ENCODE results near the gene NSG1.

DNA sequence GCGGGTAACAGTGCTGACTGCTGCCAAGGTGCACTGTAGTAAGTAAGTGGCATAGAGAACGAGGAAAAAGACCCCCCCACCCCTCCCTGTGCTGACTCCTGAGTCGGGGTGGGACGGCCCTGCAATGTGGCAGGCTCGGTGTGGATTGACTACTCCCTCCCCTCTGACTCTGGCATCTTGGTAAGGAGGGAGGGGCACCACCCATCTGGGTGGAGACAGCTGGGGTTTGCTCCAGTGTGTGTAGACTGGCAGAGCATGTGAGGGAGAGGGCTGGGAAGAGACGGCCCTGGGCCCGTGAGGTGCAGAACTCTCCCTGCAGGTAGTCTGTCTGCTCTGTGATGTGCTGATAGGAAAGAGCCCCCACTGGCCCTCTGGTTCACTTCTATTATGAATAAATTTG lies 31.0 kb downstream of the NSG1 start:
- TF ChIP-seq EZH2 (IDR thresholded peaks at IDR 0.05; ENCODE audit: insufficient read depth, poor library complexity, severe bottlenecking) (no peak), EZH2phosphoT487 (IDR thresholded peaks at IDR 0.05; ENCODE audit: insufficient read depth, low read depth) (no peak)

Measured in GM23248 (cell line).